HepG2 (cell line): ENCODE measurements around the gene LBR. TPM values are rescaled to one million over a fixed set of nuclear protein-coding genes. Genes with fewer than 3 reads are reported as not detected.

Experiments used
- ATAC-seq: fragments of 200-7000 bp; cut with Tn5 transposase; 3 replicates; pipeline ENCODE4 v1.9.1; 2020; ENCODE audit warnings: mild to moderate bottlenecking, moderate library complexity
- BruUV-seq: library from RNA; stranded (reverse); fragments of 400-500 nt; replicated peaks from 2 replicates; lab custom pipeline; 2021; lab: Mats Ljungman, UMichigan
- CTCF ChIA-PET: fragments of 300-600 bp; formaldehyde crosslinking; extraction: SDS; loops from one replicate; lab custom pipeline; 2021; ENCODE audit warnings: low total read pairs, inconsistent platforms, low intra/inter-chr PET ratio; lab: Yijun Ruan, JAX
- POLR2A ChIA-PET: fragments of 350-600 bp; sonication (Branson Sonifier 250); formaldehyde crosslinking; loops from one replicate; lab custom pipeline; 2020; ENCODE audit warnings: antibody characterized with exemption, inconsistent platforms; lab: Yijun Ruan, JAX
- DNase-seq: peaks from one replicate; pipeline ENCODE4 v3.0.0-alpha.2; 2015; ENCODE audit warnings: low spot score
- FAIRE-seq: peaks from 3 replicates; lab custom pipeline; 2011; peaks lifted over from hg19 to GRCh38; lab: Jason Lieb, UNC
- H2AFZ ChIP-seq: one replicate; pipeline ENCODE4 v1.6.1; 2011; ENCODE audit warnings: low read length, inconsistent platforms
- H3K27ac ChIP-seq: fragments of 300-600 bp; 3 replicates; pipeline ENCODE4 v1.8.0; 2011; ENCODE audit warnings: mixed run types, mild to moderate bottlenecking, mixed read lengths, low read length, inconsistent platforms; ENCODE audit not compliant: insufficient read depth; ENCODE audit errors: extremely low read length
- H3K27me3 ChIP-seq, 2 experiments: fragments of 200-600 bp in 1 of 2; 2 replicates in 1 of 2; 3 replicates in 1 of 2; pipeline versions ENCODE4 v1.6.0 to v1.8.0; 2011; ENCODE audit warnings: low read length in 2 of 2, mild to moderate bottlenecking in 2 of 2, moderate library complexity in 2 of 2, inconsistent platforms in 1 of 2; ENCODE audit not compliant: insufficient read depth in 2 of 2, control insufficient read depth in 1 of 2
- H3K36me3 ChIP-seq, 2 experiments: fragments of 200-600 bp in 1 of 2; replicated peaks in 1 of 2; 2 replicates in 1 of 2; 3 replicates in 1 of 2; pipeline versions ENCODE4 v1.5.1 to v1.8.0; 2011; ENCODE audit warnings: low read length in 2 of 2, inconsistent platforms in 1 of 2; ENCODE audit not compliant: insufficient read depth in 2 of 2, control insufficient read depth in 1 of 2
- H3K4me1 ChIP-seq: 2 replicates; pipeline ENCODE4 v1.5.1; 2012; ENCODE audit warnings: low read length, inconsistent platforms; ENCODE audit not compliant: insufficient read depth
- H3K4me2 ChIP-seq: 2 replicates; pipeline ENCODE4 v1.6.0; 2011; ENCODE audit warnings: low read depth, low read length, inconsistent platforms
- H3K4me3 ChIP-seq, 3 experiments: fragments of 200-600 bp in 1 of 3; sonication (generic), shearing (Covaris generic) in 1 of 3; replicated peaks in 1 of 3; 2 replicates each; pipeline ENCODE4 v1.5.1; 2011 to 2016; ENCODE audit warnings: low read length in 3 of 3, inconsistent platforms in 2 of 3, low read depth in 2 of 3, mild to moderate bottlenecking in 2 of 3, control low read depth in 1 of 3, mixed read lengths in 1 of 3; ENCODE audit not compliant: insufficient read depth in 1 of 3
- H3K79me2 ChIP-seq: one replicate; pipeline ENCODE4 v1.6.1; 2011; ENCODE audit warnings: low read length, inconsistent platforms; ENCODE audit not compliant: insufficient read depth
- H3K9ac ChIP-seq: 2 replicates; pipeline ENCODE4 v1.6.0; 2011; ENCODE audit warnings: mild to moderate bottlenecking, low read depth, low read length, inconsistent platforms; ENCODE audit not compliant: insufficient read depth
- H3K9me3 ChIP-seq: 2 replicates; pipeline ENCODE4 v1.5.1; 2012; ENCODE audit warnings: mild to moderate bottlenecking, low read length
- H4K20me1 ChIP-seq: 2 replicates; pipeline ENCODE4 v1.6.0; 2011; ENCODE audit warnings: inconsistent platforms, mild to moderate bottlenecking, low read length, moderate library complexity; ENCODE audit not compliant: insufficient read depth
- ARID2 ChIP-seq: sonication (generic); formaldehyde crosslinking; IDR thresholded peaks from 2 replicates; pipeline ENCODE4 v1.8.1; 2022; ENCODE audit warnings: mild to moderate bottlenecking, missing genetic modification reagents, borderline replicate concordance
- BORCS8-MEF2B ChIP-seq: sonication (generic); formaldehyde crosslinking; IDR thresholded peaks from 2 replicates; pipeline ENCODE4 v1.8.0; 2022; ENCODE audit warnings: mild to moderate bottlenecking, missing genetic modification reagents
- CSRNP2 ChIP-seq: sonication (generic); formaldehyde crosslinking; conservative IDR thresholded peaks from 2 replicates; pipeline ENCODE4 v1.8.0; 2022; ENCODE audit warnings: low read depth, missing genetic modification reagents
- DZIP1 ChIP-seq: sonication (generic); formaldehyde crosslinking; IDR thresholded peaks from 2 replicates; pipeline ENCODE4 v1.5.0; 2020; ENCODE audit warnings: mild to moderate bottlenecking, missing genetic modification reagents
- KAT2B ChIP-seq: fragments of 150-350 bp; IDR thresholded peaks from 2 replicates; pipeline ENCODE4 v1.6.1; 2014; ENCODE audit warnings: low read depth, low read length, borderline replicate concordance
- KDM2A ChIP-seq: sonication (generic); formaldehyde crosslinking; IDR thresholded peaks from 2 replicates; pipeline ENCODE4 v1.4.0; 2020; ENCODE audit warnings: low read depth, missing genetic modification reagents, borderline replicate concordance
- MTF1 ChIP-seq: sonication (generic); formaldehyde crosslinking; IDR thresholded peaks from 2 replicates; pipeline ENCODE4 v1.5.0; 2020; ENCODE audit warnings: missing genetic modification reagents
- MYC ChIP-seq: sonication (generic); formaldehyde crosslinking; IDR thresholded peaks from 2 replicates; pipeline ENCODE4 v1.9.0; 2021; ENCODE audit warnings: missing genetic modification reagents, borderline replicate concordance
- NFYC ChIP-seq: IDR thresholded peaks from 2 replicates; pipeline ENCODE4 v1.6.1; 2016; ENCODE audit warnings: missing genetic modification reagents, missing compliant biosample characterization
- POLR2AphosphoS2 ChIP-seq: IDR thresholded peaks from 2 replicates; pipeline ENCODE4 v1.6.1; 2011; ENCODE audit warnings: low read depth, low read length, improper control_type of control experiment
- TAF1 ChIP-seq: sonication (generic); formaldehyde crosslinking; IDR thresholded peaks from 2 replicates; pipeline ENCODE4 v1.4.0; 2020; ENCODE audit warnings: missing genetic modification reagents
- ZBTB7B ChIP-seq: sonication (generic); formaldehyde crosslinking; IDR thresholded peaks from 2 replicates; pipeline ENCODE4 v1.4.0; 2020; ENCODE audit warnings: missing genetic modification reagents
- ZMYM2 ChIP-seq: sonication (generic); formaldehyde crosslinking; IDR thresholded peaks from 2 replicates; pipeline ENCODE4 v1.8.0; 2022; ENCODE audit warnings: mild to moderate bottlenecking, missing genetic modification reagents
- ZMYM3 ChIP-seq: sonication (generic); formaldehyde crosslinking; IDR thresholded peaks from 2 replicates; pipeline ENCODE4 v1.5.1; 2020; ENCODE audit warnings: mild to moderate bottlenecking, missing genetic modification reagents
- ZNF441 ChIP-seq: sonication (generic); formaldehyde crosslinking; IDR thresholded peaks from 2 replicates; pipeline ENCODE4 v1.7.0; 2021; ENCODE audit warnings: missing genetic modification reagents, borderline replicate concordance
- ZNF781 ChIP-seq: sonication (generic); formaldehyde crosslinking; IDR thresholded peaks from 2 replicates; pipeline ENCODE4 v1.5.1; 2020; ENCODE audit warnings: borderline replicate concordance, mild to moderate bottlenecking, missing genetic modification reagents; ENCODE audit errors: not compliant biosample characterization
- ZSCAN21 ChIP-seq: sonication (generic); formaldehyde crosslinking; IDR thresholded peaks from 2 replicates; pipeline ENCODE4 v1.8.0; 2022; ENCODE audit warnings: mild to moderate bottlenecking, missing genetic modification reagents, moderate library complexity, borderline replicate concordance
- WGBS: methylation state at CpG from one replicate; pipeline ENCODE4 v1.1.6; 2017; ENCODE audit warnings: low lambda C conversion rate; 5-methylcytosine and 5-hydroxymethylcytosine counted together
- in situ Hi-C: cut with HindIII; loops from 2 replicates; pipeline ENCODE4 v1.10.0; 2017; ENCODE audit warnings: low pct_unique_long_range_greater_than_20kb; ENCODE audit not compliant: extremely low pct_ligation_motif_present
- intact Hi-C: fragments of 100-400 bp; cut with micrococcal nuclease; formaldehyde crosslinking; loops from one replicate; pipeline ENCODE4 v1.10.0; 2022; ENCODE audit not compliant: unreplicated experiment
- polyA plus RNA-seq, 8 experiments: library from polyadenylated mRNA; depleted of rRNA in 3 of 8; stranded (reverse) in 7 of 8; unstranded in 1 of 8; fragments of >200 nt; fragmentation: Illumina TruSeq in 4 of 8; extraction: Trizol in 4 of 8; gene quantifications; 2 replicates each; pipeline versions ENCODE4 v1.2.1 to v1.2.3, GENCODE V29; 2011 to 2016; ENCODE audit warnings: low read depth in 4 of 8, missing spikeins in 1 of 8, mixed read lengths in 1 of 8; ENCODE audit not compliant: insufficient read depth in 1 of 8
- total RNA-seq, 5 experiments: library from RNA; depleted of rRNA; stranded (reverse); fragments of >200 nt; fragmentation: Illumina TruSeq; extraction: Trizol; gene quantifications; 2 replicates each; pipeline ENCODE4 v1.2.3, GENCODE V29; 2016; ENCODE audit warnings: low read depth in 1 of 5

The LBR gene
- total and polyA plus RNA-seq, 2 of the 13 experiments (the other 11 are each of a cell fraction or from before 2014, with no cell fraction given): 38.9 to 76.7 TPM

DNA sequence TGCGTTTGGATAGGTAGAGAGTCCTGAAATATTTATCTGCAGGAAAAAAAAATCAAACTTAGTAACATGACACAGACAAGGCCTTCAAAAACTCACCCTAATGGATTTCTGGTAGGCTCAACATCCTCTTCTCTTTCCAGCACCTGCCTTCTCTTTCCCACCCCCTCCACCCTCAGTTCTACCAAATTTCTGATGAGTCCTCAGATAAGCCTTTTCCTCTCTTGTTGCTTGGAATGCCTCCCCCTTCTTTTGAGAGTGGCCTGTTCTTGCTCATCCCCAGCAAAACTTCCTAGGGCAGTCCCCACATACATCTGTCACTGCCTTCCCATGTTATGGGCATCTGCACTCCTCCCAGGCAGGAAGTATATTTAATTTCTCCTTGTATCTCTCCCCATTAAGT is 7.6 kb upstream of the LBR start:
- H3K9me3 ChIP-seq: no peaks in the 10 kb centered on the region
- TF ChIP-seq KAT2B (no peak), ZMYM3 (CRISPR knock-in tag) (no peak), NFYC (no peak), BORCS8-MEF2B (no peak), POLR2AphosphoS2 (no peak), ZNF781 (CRISPR knock-in tag) (no peak), KDM2A (no peak)
- in situ Hi-C loops (no loop called here), intact Hi-C loops (no loop called here)
- H3K4me1 ChIP-seq: peaks cover 23% of the 10 kb centered on the region
- 29% methylated on average over 1 of the region's 1 CpG for WGBS
- H3K79me2 ChIP-seq: no peaks in the 10 kb centered on the region
- ATAC-seq: peak; percentile 21; the same call in 1 of the 3 replicates
- no peak for FAIRE-seq
- no peak overlapping the region for H3K4me3 ChIP-seq
- BruUV-seq: no TSS peak
- no peak for DNase-seq
- no peak overlapping the region for H3K27ac ChIP-seq
- peaks cover 0 to 1% of the 10 kb centered on the region in 2 experiments; a peak in 1 of 5 replicates for H3K27me3 ChIP-seq
- ChIA-PET CTCF (no interaction called here), POLR2A (no interaction called here)
- H4K20me1 ChIP-seq: no peaks in the 10 kb centered on the region
- no peak overlapping the region; the same call in 1 of the 2 replicates for H3K9ac ChIP-seq
- peak overlapping the region; percentile 56 for H3K4me2 ChIP-seq
- H3K36me3 ChIP-seq: no peaks in the 10 kb centered on the region
- no peak overlapping the region for H2AFZ ChIP-seq

DNA sequence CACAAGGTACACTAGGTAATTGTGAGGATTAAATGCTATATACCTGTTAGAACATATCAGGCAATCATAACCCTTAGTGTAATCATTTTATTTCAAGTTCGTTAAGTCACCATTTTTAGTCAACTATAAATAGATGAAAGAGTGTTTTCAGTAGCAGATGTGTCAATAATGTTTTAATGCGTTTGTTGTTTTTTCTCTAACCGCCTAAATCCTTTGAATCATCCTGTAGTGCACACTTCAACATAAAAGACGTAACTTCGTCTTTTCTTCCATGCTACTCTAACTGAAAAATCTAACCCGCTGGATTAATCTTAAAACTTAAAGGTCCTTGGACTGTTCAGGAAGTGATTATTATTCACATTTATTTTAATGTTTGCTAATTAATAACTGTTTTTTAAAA is 7.2 kb upstream of the LBR start:
- no peak for ATAC-seq
- WGBS: 47% methylated on average over 6 of the region's 6 CpGs
- FAIRE-seq: no peak
- TF ChIP-seq TAF1 (CRISPR knock-in tag): no peak
- TF ChIP-seq ARID2: no peak
- no peak for TF ChIP-seq ZSCAN21 (CRISPR knock-in tag)
- no peak for TF ChIP-seq MTF1 (CRISPR knock-in tag)
- TF ChIP-seq ZNF441 (CRISPR knock-in tag): no peak
- no peak for TF ChIP-seq ZMYM2 (CRISPR knock-in tag)
- no peak for TF ChIP-seq DZIP1 (CRISPR knock-in tag)
- TF ChIP-seq CSRNP2 (CRISPR knock-in tag): no peak
- TF ChIP-seq ZBTB7B (CRISPR knock-in tag): no peak
- TF ChIP-seq MYC: no peak

More for the DNA sequence above, 7.2 kb upstream of the LBR start:
- peaks cover 19% of the 10 kb centered on the region for H3K4me1 ChIP-seq
- intact Hi-C loops: no loop called here
- no peak overlapping the region for H3K27ac ChIP-seq
- H2AFZ ChIP-seq: no peak overlapping the region
- H3K9me3 ChIP-seq: no peaks in the 10 kb centered on the region
- ChIA-PET CTCF (no interaction called here), POLR2A (no interaction called here)
- no peak for DNase-seq
- no TSS peak for BruUV-seq
- H4K20me1 ChIP-seq: no peaks in the 10 kb centered on the region
- H3K27me3 ChIP-seq: peaks cover 0 to 1% of the 10 kb centered on the region in 2 experiments; a peak in 1 of 5 replicates
- H3K36me3 ChIP-seq: no peaks in the 10 kb centered on the region
- H3K4me3 ChIP-seq: no peak overlapping the region
- H3K4me2 ChIP-seq: no peak overlapping the region
- in situ Hi-C loops: no loop called here
- no peak overlapping the region for H3K9ac ChIP-seq
- H3K79me2 ChIP-seq: no peaks in the 10 kb centered on the region
